HFF-Myc (cell line): ENCODE data around the gene SLC2A1.

Source experiments
- DNase-seq: peaks from one replicate; pipeline ENCODE4 v3.0.0-alpha.2; 2011; ENCODE audit warnings: low read depth; ENCODE audit errors: extremely low read depth
- H3K4me3 ChIP-seq: replicated peaks from 2 replicates; pipeline ENCODE4 v1.5.1; 2011; ENCODE audit warnings: low read depth, mild to moderate bottlenecking, control low read depth, low read length
- CTCF ChIP-seq: IDR thresholded peaks from 2 replicates; pipeline ENCODE4 v1.5.1; 2012; ENCODE audit warnings: mild to moderate bottlenecking, low read depth, low read length, control low read depth; ENCODE audit errors: missing control alignments

SLC2A1 gene

GRCh38 chr1:43001434-43001833 lies 42.8 kb upstream of the SLC2A1 start:
- H3K4me3 ChIP-seq = no peak overlapping the region
- no peak for TF ChIP-seq CTCF
- DNase-seq = no peak

DNA sequence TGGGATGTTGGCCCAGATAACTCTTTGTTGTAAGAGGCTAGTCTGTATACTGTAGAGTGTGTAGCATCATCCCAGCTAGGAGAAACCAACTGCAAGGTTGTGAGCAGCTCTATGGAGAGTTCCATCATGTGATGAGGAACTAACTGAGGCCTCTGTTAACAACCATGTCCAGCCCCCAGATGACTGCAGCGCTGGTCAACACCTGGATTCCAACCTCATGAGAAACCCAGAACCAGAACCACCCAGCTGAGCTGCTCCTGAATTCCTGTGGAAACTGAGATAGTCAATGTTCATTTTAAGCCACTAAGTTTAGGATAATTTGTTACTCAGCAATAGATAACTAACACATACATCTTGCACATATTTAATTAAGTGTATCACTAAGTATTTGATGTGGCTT lies 41.6 kb upstream of the SLC2A1 start:
- DNase-seq = no peak
- H3K4me3 ChIP-seq = no peak overlapping the region
- no peak for TF ChIP-seq CTCF

GRCh38 chr1:42999308-42999707 lies 40.6 kb upstream of the SLC2A1 start:
- DNase-seq = peak; percentile 4
- no peak for TF ChIP-seq CTCF
- no peak overlapping the region for H3K4me3 ChIP-seq

DNA sequence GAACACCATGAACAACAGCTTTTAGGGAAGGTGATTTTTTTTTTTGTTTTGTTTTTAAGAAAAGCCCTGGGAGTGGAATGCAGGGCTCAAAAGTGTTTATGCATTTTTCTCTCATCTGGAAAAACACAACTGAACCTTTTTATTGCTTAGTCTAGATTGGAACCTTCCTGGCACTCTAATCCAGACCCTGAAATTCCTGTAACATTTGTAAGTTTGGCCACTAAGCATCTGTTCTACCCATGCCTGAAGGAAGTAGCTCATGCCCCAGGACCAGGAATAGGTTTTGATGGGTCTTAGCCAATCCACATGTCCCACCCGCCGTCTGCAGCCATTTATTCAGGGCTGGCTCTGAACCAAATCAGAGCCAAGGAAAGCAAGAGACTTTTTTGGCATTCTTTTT lies 39.7 kb upstream of the SLC2A1 start:
- no peak overlapping the region for H3K4me3 ChIP-seq
- no peak for TF ChIP-seq CTCF
- peak; percentile 68 for DNase-seq

- DNase-seq = no peak
Observed at GRCh38 chr1:42996384-42996970, 37.8 kb upstream of the SLC2A1 start.

GRCh38 chr1:42993502-42994136 lies 35.0 kb upstream of the SLC2A1 start:
- no peak for DNase-seq
- no peak for TF ChIP-seq CTCF
- H3K4me3 ChIP-seq = no peak overlapping the region

More at GRCh38 chr1:42996384-42996970, 37.8 kb upstream of the SLC2A1 start:
- no peak for TF ChIP-seq CTCF
- no peak overlapping the region for H3K4me3 ChIP-seq
